ENCODE results near the gene TTC14.
"Not testable (repeated sequence)": the region's sequence is repeated elsewhere in the genome, so short reads cannot be mapped to it uniquely, and the experiment has no call there.

TTC14 gene, protein sequence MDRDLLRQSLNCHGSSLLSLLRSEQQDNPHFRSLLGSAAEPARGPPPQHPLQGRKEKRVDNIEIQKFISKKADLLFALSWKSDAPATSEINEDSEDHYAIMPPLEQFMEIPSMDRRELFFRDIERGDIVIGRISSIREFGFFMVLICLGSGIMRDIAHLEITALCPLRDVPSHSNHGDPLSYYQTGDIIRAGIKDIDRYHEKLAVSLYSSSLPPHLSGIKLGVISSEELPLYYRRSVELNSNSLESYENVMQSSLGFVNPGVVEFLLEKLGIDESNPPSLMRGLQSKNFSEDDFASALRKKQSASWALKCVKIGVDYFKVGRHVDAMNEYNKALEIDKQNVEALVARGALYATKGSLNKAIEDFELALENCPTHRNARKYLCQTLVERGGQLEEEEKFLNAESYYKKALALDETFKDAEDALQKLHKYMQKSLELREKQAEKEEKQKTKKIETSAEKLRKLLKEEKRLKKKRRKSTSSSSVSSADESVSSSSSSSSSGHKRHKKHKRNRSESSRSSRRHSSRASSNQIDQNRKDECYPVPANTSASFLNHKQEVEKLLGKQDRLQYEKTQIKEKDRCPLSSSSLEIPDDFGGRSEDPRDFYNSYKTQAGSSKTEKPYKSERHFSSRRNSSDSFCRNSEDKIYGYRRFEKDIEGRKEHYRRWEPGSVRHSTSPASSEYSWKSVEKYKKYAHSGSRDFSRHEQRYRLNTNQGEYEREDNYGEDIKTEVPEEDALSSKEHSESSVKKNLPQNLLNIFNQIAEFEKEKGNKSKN

DNA sequence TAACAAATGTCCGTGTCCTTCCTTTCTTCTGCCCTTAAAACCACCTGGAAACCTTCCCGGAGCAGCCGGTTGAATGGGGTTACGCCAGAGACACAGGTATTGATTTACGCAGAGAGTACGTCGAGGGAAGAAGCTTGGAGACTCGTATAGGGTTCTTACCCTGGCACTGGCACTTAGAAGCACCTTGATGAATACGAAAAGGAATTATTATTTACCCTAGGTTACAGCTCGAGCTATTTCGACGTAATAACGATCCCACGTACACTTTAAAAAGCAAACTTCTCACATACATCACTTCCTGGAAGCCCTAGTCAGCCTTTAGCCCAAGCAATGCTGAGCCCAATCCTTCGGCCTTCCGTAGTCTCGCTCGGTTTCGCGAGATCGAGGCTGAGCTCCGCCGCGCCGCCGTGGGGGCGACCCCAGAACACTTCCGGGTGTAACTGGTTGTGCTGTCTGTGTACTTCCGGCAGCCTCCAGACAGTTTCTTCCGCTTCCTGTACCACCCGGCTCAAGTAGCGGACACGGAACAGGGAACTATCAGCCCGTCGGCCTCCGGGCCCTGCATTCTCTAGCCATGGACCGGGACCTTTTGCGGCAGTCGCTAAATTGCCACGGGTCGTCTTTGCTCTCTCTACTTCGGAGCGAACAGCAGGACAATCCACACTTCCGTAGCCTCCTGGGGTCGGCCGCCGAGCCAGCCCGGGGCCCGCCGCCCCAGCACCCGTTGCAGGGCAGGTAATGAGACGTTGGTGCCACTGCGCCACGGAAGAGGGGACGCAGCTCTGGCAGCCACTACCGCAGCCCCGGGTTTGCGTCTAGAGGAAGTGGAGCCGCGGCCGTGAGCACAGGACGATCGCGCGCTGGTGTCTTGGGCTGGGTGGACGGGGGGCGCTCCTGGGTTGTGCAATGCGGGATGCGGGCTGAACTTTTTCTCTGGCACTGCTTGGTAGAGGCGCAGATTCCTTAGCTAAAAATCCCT is at the start of gene TTC14:
TTC14 (plus strand) TSS at position 476 of the 979 bp plus-strand sequence; CDS start at position 575, 99 bp downstream.
- peak; percentile 89 to 97 for DNase-seq

DNA sequence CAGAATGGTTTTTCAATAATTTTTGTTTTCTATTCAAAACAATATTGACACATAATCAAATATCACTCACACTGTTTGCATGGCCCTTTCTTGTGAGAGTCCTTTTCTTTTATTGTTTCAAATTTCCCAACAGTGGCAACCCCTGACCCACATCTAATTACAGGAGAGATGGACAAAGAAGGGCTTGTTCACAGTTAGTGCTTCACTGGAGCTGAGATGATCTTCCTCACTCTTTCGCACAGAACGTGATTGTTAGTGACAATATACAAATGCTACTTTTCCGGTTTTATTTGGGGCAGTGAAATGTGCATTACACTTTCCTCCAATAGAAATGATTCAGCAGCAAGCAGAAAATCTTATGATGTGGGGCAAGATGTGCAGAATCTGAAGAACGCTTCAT is 38.6 kb upstream of the TTC14 start:
- DNase-seq = no peak

DNA sequence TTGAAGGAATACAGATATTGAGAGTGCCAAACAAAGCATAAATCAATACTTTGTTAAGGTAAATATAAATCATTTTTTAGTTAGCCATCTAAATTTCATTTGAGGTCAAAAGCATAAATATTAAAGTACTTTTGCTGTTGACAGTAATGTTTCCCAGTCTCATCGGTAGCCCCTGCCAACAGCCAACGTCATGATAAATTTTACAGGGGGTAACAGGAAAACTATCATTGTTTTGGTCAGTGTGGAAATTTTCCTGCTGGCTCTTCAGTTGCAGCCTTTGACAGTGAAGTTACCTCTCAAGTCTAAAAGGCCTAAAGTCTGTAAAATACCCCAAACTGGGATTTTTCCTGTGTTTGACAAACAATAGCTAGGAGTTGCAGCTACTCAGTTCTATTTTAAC is 37.3 kb upstream of the TTC14 start:
- DNase-seq = no peak

DNA sequence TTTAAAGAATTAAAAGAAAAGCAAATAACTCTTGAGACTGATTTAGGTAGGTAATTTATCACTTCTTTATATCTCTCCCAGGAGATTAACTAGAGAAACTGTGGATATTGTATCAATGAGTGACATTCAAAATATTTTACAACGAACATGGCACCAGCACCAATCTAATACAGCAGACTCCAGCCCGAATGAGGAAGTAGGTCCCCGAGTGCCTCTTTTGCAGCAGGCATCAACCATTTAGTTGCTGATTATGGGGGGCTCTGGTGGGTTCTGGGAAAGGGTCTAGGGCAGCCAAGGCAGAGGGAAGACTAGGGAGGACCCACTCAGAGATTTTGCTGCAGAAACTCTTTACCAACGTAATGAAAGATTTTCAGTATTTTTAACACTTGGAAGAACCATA is 31.7 kb upstream of the TTC14 start:
- DNase-seq = no peak

DNA sequence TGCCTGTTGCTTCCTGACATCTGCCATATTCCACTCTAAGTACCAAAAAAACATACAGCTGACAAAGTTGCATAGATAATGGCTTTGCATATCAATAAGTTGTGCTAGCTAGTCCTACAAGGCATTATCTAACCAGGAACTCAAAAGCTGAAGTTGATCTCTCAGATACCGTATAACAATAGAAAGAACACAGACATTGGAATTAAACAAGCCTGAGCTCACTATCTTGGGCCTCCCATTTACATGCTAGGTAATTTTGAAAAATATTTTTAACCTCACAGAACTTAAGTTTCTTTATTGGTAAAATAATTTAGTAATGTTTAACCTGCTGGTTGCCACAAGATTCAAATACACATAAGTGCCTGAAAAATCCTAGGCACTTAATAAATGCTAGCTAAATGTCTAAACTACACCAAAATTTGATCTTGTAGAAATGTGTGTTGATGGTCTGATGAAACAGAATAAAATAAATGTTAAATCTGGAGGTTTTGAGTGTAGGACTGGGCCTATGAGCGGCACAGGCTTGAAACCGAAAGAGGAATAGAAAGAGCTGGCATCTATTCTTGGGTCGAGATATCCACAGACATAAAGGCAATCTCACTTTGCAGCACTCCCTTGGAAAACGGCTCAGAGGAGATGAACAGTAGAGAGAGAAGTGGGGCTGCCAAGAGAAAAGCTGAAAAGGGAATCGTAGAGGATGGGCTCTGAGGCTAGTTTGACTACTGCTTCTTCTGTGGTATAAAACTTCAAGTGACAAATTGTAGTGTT is 29.9 kb upstream of the TTC14 start:
- no peak for DNase-seq

DNA sequence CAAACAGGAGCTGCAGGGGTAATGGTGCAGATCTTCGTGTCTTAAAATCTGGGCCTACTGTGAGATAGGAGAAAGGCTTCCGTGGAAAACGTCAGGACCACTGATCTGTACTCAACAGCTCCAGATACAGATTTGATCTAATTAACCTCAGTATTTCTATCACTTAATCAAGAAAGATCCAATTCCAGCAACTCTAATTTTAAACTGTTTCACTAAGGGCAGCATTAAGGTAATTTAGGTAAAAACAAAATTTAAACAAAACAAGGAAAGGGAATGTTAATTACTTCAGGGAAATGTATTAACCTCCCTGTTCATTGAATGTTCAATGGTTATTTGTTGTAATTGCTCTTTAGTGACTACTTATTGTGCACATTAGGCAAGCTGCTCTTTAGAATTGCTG is 26.4 kb upstream of the TTC14 start:
- no peak for DNase-seq

DNA sequence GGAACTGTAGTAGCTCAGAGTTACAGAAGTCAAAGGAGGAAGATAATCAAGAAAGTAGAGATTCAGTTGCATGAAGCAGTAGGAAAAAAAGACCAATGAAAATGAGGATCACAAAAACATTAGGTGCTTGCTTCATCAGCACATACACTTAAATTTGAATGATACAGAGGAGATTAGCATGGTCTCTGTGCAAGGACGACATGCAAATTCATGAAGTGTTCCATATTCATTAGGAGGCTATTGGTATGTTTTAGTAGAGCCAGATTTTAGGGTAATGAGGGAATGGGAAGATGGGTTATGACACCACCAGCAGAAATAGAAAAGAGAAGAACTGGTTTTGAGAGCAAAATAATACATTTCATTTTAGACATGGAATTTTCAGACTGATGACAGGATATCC is 21.0 kb upstream of the TTC14 start:
- no peak for DNase-seq

DNA sequence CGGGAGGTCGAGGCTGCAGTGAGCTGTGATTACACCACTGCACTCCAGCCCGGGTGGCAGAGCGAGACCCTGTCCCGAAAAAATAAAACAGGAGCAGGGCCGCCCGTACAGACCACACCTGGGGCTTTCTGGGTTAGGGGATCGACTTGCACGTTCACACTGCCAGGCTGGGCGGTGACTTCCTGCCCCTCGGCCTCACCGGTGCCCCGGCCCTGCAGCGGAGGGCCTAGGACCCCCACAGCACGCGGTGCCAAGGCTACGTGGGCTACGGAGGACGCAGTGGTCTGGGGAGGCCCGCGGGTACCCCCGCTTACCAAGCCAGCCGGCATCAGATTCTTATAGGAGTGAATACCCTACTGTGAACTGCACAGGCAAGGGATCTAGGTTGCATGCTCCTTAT is 11.6 kb upstream of the TTC14 start:
- no peak for DNase-seq

DNA sequence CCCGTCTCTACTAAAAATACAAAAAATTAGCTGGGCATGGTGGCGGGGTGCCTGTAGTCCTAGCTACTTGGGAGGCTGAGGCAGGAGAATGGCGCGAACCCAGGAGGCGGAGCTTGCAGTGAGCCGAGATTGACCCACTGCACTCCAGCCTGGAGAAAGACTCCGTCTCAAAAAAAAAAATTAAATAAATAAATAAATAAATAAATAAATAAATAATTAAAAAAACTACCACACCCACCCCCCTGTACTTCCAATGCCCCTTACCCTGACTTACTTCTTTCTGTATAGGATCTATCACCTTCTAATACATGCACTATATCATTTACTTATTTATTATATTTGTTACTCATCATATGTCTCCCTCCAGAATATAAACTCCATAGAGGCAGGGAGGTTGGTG is 8.3 kb upstream of the TTC14 start:
- DNase-seq = not testable (repeated sequence)

DNA sequence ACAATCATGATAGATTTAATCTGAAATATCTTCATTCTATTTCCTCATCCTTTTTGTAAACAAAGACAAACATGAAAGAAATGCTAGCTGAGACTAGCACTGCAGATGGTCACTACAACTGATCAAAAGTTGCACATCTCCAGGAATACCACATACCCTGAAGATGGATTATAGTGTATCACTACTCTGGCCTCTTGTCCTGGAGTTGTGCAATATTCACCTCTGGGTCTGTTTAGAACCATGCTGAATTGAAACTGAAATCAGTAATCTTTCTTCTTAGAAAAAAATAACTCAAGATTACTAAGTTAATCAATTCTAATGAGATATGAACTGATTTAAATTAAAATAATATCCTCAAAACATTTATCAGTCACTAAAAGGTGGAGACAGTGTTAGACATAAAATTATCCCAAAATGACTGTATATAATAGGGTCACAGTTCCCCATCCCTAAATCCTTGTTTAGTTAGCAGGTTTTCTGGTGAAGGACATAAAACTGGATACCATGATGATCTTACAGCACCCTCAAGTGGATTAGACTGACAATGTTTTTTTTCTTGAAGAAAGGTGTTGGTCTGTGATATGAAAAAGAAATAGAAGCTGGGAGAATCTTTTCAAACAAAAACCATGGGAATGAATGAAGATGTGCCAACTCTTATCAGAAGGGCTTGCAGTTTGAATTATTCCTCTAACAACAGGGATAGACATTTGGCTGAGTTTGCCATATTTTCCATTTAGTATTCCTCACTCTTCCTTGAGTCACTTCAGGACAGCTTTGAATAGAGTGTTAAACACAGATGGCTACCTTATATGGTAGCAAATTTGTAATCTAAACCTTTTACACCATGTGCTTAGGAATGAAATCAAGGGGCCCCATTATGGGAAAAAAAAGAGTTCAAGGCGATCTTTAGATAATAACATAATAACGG is 7.1 kb upstream of the TTC14 start:
- DNase-seq = peak in 1 of 2 experiments; percentile 49

DNA sequence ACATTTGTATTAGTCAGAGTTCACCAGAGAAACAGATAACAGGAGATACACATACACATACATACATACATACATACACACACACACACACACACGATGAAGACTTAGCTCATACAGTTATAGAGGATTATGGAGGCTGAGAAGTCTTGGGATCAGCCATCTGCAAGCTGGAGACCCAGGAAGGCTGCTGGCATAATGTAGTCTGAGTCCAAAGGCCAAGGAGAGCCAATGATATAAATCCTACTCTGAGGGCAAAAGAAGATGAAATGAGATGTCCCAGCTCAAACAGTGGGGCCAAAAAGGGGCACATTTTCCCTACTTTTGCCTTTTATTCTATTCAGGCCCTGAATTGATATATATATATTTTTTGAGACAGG is 6.4 kb upstream of the TTC14 start:
- no peak for DNase-seq

DNA sequence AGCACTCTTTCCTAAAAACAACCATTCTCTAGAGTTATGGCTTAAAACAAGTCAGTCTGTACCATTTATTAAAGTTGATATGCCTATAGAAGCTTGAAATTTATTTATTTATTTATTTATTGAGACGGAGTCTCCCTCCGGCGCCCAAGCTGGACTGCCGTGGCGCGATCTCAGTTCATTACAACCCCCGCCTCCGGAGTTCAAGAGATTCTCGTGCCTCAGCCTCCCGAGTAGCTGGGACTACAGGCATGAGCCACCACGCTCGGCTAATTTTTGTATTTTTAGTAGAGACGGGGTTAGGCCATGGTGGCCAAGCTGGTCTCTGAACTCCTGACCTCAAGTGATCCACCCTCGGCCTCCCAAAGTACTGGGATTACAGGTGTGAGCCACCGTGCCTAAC is 1.5 kb upstream of the TTC14 start:
- no peak for DNase-seq

DNA sequence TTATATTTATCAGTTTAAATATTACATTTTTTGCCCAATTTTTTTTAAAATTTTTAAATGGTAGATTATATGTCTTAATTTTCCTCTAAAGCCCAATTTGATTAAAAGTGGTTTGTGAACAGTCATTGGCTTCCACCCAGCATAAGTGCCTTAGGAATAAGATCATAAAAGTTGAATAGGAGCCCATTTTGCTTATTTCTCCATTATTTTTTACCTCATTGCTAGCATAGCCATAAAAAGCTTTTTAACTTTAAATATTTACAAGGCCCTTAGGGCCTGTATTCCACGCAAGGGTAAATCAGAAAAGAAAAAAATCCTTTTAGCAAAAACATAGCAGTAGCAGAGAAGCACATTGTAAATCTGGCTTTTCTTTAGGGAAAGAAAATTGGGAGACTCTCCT is 9.0 kb downstream of the TTC14 start:
- DNase-seq = no peak

DNA sequence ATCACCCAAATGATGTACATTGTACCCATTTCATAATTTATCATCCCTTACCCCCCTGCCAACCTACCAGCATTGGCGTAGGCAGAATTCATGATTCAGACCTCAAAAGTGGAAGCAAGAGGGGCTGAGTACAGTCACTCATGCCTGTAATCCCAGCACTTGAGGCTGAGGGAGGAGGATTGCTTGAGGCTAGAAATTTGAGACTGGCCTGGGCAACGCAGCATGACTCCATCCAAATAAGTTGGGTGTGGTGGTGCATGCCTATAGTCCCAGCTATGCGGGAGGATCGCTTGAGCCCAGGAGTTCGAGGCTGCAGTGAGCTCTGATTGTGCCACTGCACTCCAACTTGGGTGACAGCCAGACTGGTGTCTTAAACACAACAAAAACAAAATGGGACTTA is 10.4 kb downstream of the TTC14 start:
- DNase-seq = no peak

DNA sequence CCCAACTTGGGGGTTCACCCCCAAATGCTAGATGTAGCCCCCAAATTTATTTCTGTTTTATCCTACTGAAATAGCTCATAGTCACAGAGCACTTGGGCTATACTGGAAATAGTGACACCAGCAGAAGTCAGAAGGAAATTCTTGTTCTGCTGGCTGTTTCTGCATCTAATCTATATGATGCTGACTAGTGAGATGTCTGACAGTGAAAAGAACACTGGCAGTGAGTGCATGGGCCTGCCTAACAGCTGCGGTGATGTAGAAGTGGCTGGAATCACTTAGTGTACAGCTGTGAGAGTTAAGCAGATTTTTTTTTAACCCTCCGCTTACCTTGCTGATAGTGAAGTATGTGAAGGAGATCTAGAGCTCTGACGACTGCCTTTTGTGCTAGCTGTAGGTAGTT is 14.0 kb downstream of the TTC14 start:
- DNase-seq = no peak

DNA sequence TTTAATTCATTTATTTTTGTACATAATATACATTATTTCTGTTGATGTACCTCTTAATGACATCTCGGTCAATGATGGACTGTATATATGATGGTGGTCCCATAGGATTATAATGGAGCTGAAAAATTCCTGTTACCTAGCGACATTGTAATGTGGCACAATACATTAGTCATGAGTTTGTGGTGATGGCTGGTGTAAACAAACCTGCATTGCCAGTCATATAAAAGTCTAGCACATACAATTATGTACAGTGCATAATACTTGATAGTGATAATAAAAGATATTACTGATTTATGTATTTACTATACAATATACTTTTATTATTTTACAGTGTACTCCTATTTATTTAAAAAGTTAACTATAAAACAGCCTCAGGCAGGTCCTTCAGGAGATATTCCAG is 15.1 kb downstream of the TTC14 start:
- DNase-seq = peak in 1 of 2 experiments; percentile 36

DNA sequence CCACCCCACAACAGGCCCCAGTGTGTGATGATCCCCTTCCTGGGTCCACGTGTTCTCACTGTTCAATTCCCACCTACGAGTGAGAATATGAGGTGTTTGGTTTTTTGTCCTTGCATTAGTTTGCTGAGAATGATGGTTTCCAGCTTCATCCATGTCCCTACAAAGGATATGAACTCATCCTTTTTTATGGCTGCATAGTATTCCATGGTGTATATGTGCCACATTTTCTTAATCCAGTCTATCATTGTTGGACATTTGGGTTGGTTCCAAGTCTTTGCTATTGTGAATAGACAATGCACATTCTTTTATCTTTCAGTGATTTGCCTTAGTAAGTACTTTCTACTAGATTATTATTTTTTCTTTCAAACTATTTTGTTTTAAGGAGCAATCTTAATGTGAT is 16.6 kb downstream of the TTC14 start:
- not testable (repeated sequence) for DNase-seq

DNA sequence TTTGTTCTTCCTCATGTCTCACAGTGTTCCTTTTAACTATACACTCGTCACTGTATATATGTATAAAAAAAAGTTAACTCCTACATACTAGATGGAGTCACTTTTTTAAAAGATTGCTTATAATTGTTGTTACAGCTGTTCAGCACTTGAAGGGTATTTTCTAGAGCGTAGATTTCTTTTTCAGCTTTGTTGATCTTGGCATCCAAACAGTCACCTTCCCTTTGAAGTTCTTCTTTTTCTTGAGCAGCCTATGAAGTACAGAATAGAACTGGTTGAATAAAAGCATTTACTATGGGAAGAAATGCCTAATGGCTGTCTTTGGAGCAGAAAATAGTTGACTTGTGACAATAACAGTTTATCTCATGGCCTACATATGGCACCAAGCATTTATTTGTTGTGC is 17.8 kb downstream of the TTC14 start:
- no peak for DNase-seq

DNA sequence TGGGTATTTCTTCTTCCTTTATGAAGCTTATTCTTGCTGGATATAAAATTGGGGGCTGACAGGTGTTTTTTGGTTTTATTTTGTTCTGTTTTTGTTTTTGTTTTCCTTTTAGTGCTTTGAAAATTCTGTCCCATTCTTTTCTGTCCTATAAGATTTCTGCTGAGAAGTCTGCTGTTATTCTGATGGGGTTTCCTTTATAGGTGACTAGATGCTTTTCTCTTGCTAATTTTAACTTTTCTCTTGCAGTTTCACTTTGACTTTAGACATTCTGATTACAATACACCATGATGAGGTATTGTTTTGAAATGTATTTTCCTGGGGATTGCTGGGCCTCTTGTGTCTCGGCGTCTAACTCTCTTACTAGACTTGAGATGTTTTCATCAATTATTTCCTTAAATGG is 22.8 kb downstream of the TTC14 start:
- no peak for DNase-seq

DNA sequence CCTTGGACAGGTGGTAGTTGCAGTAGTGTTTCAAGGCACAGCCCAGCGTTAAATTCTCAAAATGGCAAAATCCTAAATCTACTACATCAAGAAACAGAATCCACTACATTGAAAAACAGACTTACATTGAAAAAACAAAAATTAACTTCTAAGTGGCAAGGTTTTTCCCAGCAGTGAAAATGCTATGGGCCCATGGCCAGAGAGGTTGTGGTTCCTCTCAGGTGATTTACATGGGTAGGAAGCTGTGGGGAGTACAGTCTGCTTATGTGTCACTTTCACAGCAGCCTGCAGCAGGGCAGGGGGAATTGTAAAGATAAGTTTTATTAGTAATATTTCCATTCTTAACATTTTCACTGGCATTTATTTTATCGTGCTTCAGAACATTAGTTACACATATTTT is 24.9 kb downstream of the TTC14 start:
- no peak for DNase-seq

DNA sequence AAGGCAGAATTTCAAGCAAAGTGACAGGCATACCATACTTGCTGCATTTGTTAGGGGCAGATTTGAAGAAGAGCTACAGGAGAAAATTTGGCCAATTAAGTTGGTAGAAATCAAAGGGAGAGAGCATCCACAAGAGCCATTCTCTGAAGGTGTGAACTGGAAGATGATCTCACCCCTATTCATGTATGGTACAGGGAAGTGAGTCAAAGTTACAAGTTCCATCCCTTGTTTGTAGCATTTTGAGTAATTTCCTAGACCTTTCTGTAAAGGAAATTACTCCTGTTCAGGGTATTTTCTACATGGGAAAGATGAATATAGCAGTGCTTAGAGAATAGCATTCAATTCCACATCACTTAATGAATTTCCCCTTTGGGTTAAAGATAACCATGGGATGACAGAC is 28.4 kb downstream of the TTC14 start:
- DNase-seq = no peak
